HCT116 (cell line): Measurements from ENCODE around the gene GYPE. TPM values are rescaled to one million over a fixed set of nuclear protein-coding genes. Genes with fewer than 3 reads are reported as not detected.
"Not testable (repeated sequence)": the region's sequence is repeated elsewhere in the genome, so short reads cannot be mapped to it uniquely, and the experiment has no call there.

Experiments used
- ATAC-seq: fragments of 200-7000 bp; cut with Tn5 transposase; 2 replicates; pipeline ENCODE4 v1.9.1; 2020; ENCODE audit warnings: mild to moderate bottlenecking, moderate library complexity
- BruUV-seq: library from RNA; stranded (reverse); fragments of 400-500 nt; replicated peaks from 2 replicates; lab custom pipeline; 2021; lab: Mats Ljungman, UMichigan
- CTCF ChIA-PET: fragments of 300-600 bp; sonication (Branson Sonifier 250); formaldehyde crosslinking; loops from one replicate; lab custom pipeline; 2021; ENCODE audit warnings: antibody characterized with exemption; lab: Charles Lee
- POLR2A ChIA-PET: fragments of 300-600, 350-600 bp; sonication (Branson Sonifier 250); formaldehyde crosslinking; loops from one replicate; lab custom pipeline; 2021; ENCODE audit warnings: antibody characterized with exemption; lab: Charles Lee
- RAD21 ChIA-PET, 2 experiments: fragments of 300-600 bp; sonication (Branson Sonifier 250); formaldehyde crosslinking; loops; one replicate each; lab custom pipeline; 2023; ENCODE audit warnings: low total read pairs in 2 of 2; ENCODE audit not compliant: uncharacterized antibody in 2 of 2, unreplicated experiment in 2 of 2, low non-redundant PET in 1 of 2; lab: Charles Lee
- DNase-seq: peaks from one replicate; pipeline ENCODE4 v3.0.0-alpha.2; 2010; ENCODE audit warnings: low read depth, low spot score
- H2AFZ ChIP-seq: fragments of 200-600 bp; shearing (Covaris generic), sonication (generic); 2 replicates; pipeline ENCODE4 v1.6.1; 2017; ENCODE audit warnings: low read depth, mixed run types, mixed read lengths, antibody characterized with exemption, low read length; ENCODE audit not compliant: poor library complexity, severe bottlenecking
- H3K27ac ChIP-seq: 2 replicates; pipeline ENCODE4 v1.5.1; 2012; ENCODE audit warnings: low read depth, low read length
- H3K27me3 ChIP-seq: fragments of 200-600 bp; sonication (generic); 2 replicates; pipeline ENCODE4 v1.6.1; 2016; ENCODE audit warnings: mixed run types, low read length, mixed read lengths; ENCODE audit not compliant: insufficient read depth
- H3K36me3 ChIP-seq, 2 experiments: fragments of 200-500 bp in 1 of 2; fragments of 200-600 bp in 1 of 2; sonication (Bioruptor generic) in 1 of 2; sonication (generic) in 1 of 2; 2 replicates each; pipeline versions ENCODE4 v1.5.1 to v1.6.1; 2014 to 2016; ENCODE audit warnings: low read length in 2 of 2, inconsistent platforms in 1 of 2, mixed read lengths in 1 of 2, mixed run types in 1 of 2; ENCODE audit not compliant: insufficient read depth in 2 of 2, control insufficient read depth in 1 of 2
- H3K4me1 ChIP-seq, 2 experiments: fragments of 200-600 bp in 1 of 2; sonication (generic) in 1 of 2; 2 replicates each; pipeline versions ENCODE4 v1.5.1 to v1.6.1; 2012 to 2017; ENCODE audit warnings: low read length in 2 of 2, inconsistent platforms in 1 of 2, mild to moderate bottlenecking in 1 of 2, mixed read lengths in 1 of 2, mixed run types in 1 of 2, moderate library complexity in 1 of 2; ENCODE audit not compliant: insufficient read depth in 2 of 2, control insufficient read depth in 1 of 2
- H3K4me2 ChIP-seq: fragments of 200-600 bp; sonication (generic); 2 replicates; pipeline ENCODE4 v1.6.1; 2017; ENCODE audit warnings: mixed run types, low read length, mixed read lengths
- H3K4me3 ChIP-seq, 2 experiments: fragments of 200-600 bp in 1 of 2; sonication (generic) in 1 of 2; replicated peaks in 1 of 2; 2 replicates each; pipeline ENCODE4 v1.5.1; 2011 to 2016; ENCODE audit warnings: low read length in 2 of 2, control low read depth in 1 of 2, low read depth in 1 of 2, mild to moderate bottlenecking in 1 of 2, mixed read lengths in 1 of 2, mixed run types in 1 of 2
- H3K79me2 ChIP-seq: fragments of 200-600 bp; sonication (generic); 2 replicates; pipeline ENCODE4 v1.6.1; 2017; ENCODE audit warnings: mild to moderate bottlenecking, mixed run types, low read length, moderate library complexity, mixed read lengths; ENCODE audit not compliant: insufficient read depth
- H3K9ac ChIP-seq: fragments of 200-600 bp; sonication (generic); 2 replicates; pipeline ENCODE4 v1.6.1; 2016; ENCODE audit warnings: low read length, mixed read lengths
- H3K9me2 ChIP-seq: fragments of 200-600 bp; sonication (generic), shearing (Covaris generic); 2 replicates; pipeline ENCODE4 v1.6.1; 2017; ENCODE audit warnings: mixed run types, mild to moderate bottlenecking, moderate library complexity; ENCODE audit not compliant: insufficient read depth
- H3K9me3 ChIP-seq, 2 experiments: fragments of 200-500 bp in 1 of 2; fragments of 200-600 bp in 1 of 2; sonication (Bioruptor generic) in 1 of 2; sonication (generic) in 1 of 2; 2 replicates each; pipeline ENCODE4 v1.6.1; 2014 to 2017; ENCODE audit warnings: low read length in 2 of 2, mixed read lengths in 2 of 2, inconsistent platforms in 1 of 2, low read depth in 1 of 2, mild to moderate bottlenecking in 1 of 2, mixed run types in 1 of 2, moderate library complexity in 1 of 2; ENCODE audit not compliant: control insufficient read depth in 1 of 2, insufficient read depth in 1 of 2
- H4K20me1 ChIP-seq: fragments of 200-600 bp; sonication (generic), shearing (Covaris generic); 2 replicates; pipeline ENCODE4 v1.6.1; 2017; ENCODE audit warnings: mixed run types, mild to moderate bottlenecking, moderate library complexity; ENCODE audit not compliant: insufficient read depth
- ZNF274 ChIP-seq: fragments of 200-500 bp; sonication (Bioruptor generic); IDR thresholded peaks from 2 replicates; pipeline ENCODE4 v1.6.1; 2014; ENCODE audit warnings: mild to moderate bottlenecking, low read depth, low read length, inconsistent platforms
- intact Hi-C: fragments of 100-400 bp; cut with micrococcal nuclease; formaldehyde crosslinking; loops from 2 replicates; pipeline ENCODE4 v1.10.0; 2022
- total RNA-seq: library from RNA; stranded (reverse); gene quantifications from one replicate; pipeline ENCODE4 v1.2.1, GENCODE V29; 2021; ENCODE audit not compliant: unreplicated experiment
- TF ChIP-seq, protein P1 (sequence below): IDR thresholded peaks from 2 replicates; pipeline ENCODE4 v1.6.1; 2012; ENCODE audit warnings: low read depth

The GYPE gene
- total RNA-seq, 1 experiment from 2014 or later = not detected

DNA sequence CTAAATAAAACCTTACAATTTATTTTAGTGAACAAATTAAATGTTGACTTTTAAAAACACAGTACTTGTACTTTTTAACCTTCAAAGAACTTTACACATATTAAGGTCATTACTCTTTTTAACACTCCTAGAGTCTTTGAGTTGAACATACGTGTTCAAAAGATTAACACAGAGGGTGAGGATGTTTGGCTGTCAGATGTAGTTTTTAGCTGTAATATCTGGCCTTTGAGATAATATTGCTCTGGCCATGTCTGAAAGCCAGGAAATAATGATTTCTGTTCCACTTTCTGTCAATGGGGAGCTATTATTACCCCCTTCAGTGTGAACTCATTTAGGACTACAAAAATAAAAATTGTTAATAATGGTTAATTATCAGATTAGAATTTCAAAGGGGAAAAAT lies 42.1 kb upstream of the GYPE start:
- H3K36me3 ChIP-seq, H4K20me1 ChIP-seq, H3K9ac ChIP-seq, BruUV-seq, ATAC-seq, H3K9me2 ChIP-seq, H3K4me3 ChIP-seq, H3K79me2 ChIP-seq, DNase-seq, RAD21 ChIA-PET, H3K27ac ChIP-seq, H3K4me2 ChIP-seq, H2AFZ ChIP-seq, H3K4me1 ChIP-seq, CTCF ChIA-PET, H3K9me3 ChIP-seq, intact Hi-C loops, POLR2A ChIA-PET, H3K27me3 ChIP-seq: not testable (repeated sequence)

DNA sequence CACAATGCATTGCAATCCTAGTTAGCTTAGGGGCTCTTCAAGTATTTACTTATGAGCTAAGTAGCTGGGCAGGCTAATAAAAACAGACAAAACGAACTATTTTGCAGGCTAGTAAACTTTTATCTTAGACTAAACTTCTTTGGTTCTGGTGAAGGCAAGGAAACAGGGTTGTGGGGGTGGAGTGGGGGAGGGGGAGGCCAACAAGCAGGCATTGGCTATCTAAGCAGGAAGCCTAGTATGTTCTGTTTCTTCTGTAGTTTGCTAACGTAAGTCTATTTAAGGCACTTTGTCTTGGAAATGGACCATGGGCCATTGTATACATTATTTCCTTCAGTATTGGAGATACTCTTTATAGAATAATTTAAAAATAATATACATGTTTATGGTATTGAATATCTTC lies 35.3 kb upstream of the GYPE start:
- intact Hi-C loops, ATAC-seq, BruUV-seq: not testable (repeated sequence)

DNA sequence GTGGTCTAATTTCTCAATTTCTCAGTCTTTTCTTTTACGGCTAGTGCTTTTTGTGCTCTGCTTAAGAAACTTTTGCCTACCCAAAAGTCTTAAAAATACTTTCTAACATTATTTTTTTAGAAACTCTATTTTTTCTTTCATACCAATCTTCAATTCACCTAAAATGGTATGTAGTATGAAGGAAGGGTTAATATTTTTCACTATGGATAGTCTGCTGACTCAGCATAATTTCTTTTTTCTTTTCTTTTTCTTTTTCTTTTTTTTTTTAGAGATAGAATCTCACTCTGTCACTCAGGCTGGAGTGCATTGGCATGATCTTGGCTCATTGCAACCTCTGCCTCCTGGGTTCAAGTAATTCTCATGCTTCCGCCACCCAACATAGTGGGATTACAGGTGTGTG lies 34.2 kb upstream of the GYPE start:
- no peak for DNase-seq
- Histone ChIP-seq H3K9me2 (no peaks in the 10 kb centered on the region), H3K36me3 (no peaks in the 10 kb centered on the region), H3K4me2 (no peak overlapping the region), H2AFZ (no peak overlapping the region), H3K79me2 (no peaks in the 10 kb centered on the region), H3K4me3 (no peak overlapping the region), H3K9ac (no peak overlapping the region), H3K27ac (no peak overlapping the region), H4K20me1 (no peaks in the 10 kb centered on the region), H3K4me1 (no peaks in the 10 kb centered on the region), H3K27me3 (no peaks in the 10 kb centered on the region), H3K9me3 (no peaks in the 10 kb centered on the region)
- intact Hi-C loops = no loop called here
- ChIA-PET CTCF (no interaction called here), RAD21 (no interaction called here), POLR2A (no interaction called here)
- TF ChIP-seq, protein P1, sequence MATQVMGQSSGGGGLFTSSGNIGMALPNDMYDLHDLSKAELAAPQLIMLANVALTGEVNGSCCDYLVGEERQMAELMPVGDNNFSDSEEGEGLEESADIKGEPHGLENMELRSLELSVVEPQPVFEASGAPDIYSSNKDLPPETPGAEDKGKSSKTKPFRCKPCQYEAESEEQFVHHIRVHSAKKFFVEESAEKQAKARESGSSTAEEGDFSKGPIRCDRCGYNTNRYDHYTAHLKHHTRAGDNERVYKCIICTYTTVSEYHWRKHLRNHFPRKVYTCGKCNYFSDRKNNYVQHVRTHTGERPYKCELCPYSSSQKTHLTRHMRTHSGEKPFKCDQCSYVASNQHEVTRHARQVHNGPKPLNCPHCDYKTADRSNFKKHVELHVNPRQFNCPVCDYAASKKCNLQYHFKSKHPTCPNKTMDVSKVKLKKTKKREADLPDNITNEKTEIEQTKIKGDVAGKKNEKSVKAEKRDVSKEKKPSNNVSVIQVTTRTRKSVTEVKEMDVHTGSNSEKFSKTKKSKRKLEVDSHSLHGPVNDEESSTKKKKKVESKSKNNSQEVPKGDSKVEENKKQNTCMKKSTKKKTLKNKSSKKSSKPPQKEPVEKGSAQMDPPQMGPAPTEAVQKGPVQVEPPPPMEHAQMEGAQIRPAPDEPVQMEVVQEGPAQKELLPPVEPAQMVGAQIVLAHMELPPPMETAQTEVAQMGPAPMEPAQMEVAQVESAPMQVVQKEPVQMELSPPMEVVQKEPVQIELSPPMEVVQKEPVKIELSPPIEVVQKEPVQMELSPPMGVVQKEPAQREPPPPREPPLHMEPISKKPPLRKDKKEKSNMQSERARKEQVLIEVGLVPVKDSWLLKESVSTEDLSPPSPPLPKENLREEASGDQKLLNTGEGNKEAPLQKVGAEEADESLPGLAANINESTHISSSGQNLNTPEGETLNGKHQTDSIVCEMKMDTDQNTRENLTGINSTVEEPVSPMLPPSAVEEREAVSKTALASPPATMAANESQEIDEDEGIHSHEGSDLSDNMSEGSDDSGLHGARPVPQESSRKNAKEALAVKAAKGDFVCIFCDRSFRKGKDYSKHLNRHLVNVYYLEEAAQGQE = no peak
- no peak for TF ChIP-seq ZNF274
- BruUV-seq = no TSS peak
- ATAC-seq = no peak

More for the DNA sequence above, 35.3 kb upstream of the GYPE start:
- H3K79me2 ChIP-seq, H3K27me3 ChIP-seq, H3K36me3 ChIP-seq, H3K4me3 ChIP-seq, H3K4me1 ChIP-seq, RAD21 ChIA-PET, H2AFZ ChIP-seq, CTCF ChIA-PET, POLR2A ChIA-PET, H3K4me2 ChIP-seq, H3K9ac ChIP-seq, DNase-seq, H3K27ac ChIP-seq, H4K20me1 ChIP-seq, H3K9me3 ChIP-seq, H3K9me2 ChIP-seq: not testable (repeated sequence)

DNA sequence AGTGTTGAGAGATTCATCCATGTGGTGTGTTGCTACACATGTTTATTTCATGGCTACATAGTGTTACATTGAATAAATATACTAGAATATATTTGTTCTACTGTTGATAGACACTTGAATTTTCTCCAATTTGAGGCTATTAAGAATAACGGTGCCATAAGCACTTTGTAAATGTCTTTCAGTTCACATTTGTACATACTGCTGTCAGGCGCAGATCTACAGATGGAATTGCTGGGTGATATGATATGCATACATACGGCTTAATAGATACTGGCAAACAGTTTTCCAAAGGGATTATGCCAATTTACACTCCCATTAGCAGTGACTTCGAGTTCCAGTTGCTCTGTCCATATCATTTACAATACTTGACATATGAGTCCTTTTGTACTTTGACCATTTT lies 33.5 kb upstream of the GYPE start:
- H3K4me1 ChIP-seq, H3K27me3 ChIP-seq, H3K27ac ChIP-seq, H3K79me2 ChIP-seq, H4K20me1 ChIP-seq, POLR2A ChIA-PET, H3K9me2 ChIP-seq, H2AFZ ChIP-seq, H3K9me3 ChIP-seq, BruUV-seq, H3K4me3 ChIP-seq, H3K4me2 ChIP-seq, CTCF ChIA-PET, DNase-seq, intact Hi-C loops, H3K36me3 ChIP-seq, ATAC-seq, H3K9ac ChIP-seq, RAD21 ChIA-PET: not testable (repeated sequence)
